NB4 (cell line): ENCODE measurements around the gene MED15.

Experiments
- POLR2A ChIP-seq: IDR thresholded peaks from 2 replicates; pipeline ENCODE4 v1.6.1; 2011; ENCODE audit warnings: mild to moderate bottlenecking; ENCODE audit not compliant: insufficient read length; ENCODE audit errors: extremely low read depth
- TF ChIP-seq, protein P1 (sequence below): IDR thresholded peaks from one replicate; pipeline ENCODE4 v1.5.1; 2012; ENCODE audit warnings: low read depth, low read length

DNA sequence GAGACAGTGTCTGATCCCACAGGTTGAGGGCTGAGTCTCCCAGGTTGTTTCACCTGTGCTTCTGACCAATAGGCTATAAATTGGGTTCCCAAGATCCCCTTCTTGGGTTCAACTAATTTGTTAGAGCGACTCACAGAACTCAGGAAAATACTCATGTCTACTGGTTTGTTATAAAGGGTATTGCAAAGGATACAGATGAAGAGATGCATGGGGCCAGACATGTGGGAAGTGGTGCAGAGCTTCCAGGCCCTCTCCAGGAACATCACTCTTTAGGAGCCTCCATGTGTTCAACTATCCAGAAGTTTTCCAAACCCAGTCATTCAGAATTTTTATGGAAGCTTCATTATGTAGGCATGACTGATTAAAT lies 16.5 kb upstream of the MED15 start:
- TF ChIP-seq POLR2A, result no peak
- TF ChIP-seq, protein P1, sequence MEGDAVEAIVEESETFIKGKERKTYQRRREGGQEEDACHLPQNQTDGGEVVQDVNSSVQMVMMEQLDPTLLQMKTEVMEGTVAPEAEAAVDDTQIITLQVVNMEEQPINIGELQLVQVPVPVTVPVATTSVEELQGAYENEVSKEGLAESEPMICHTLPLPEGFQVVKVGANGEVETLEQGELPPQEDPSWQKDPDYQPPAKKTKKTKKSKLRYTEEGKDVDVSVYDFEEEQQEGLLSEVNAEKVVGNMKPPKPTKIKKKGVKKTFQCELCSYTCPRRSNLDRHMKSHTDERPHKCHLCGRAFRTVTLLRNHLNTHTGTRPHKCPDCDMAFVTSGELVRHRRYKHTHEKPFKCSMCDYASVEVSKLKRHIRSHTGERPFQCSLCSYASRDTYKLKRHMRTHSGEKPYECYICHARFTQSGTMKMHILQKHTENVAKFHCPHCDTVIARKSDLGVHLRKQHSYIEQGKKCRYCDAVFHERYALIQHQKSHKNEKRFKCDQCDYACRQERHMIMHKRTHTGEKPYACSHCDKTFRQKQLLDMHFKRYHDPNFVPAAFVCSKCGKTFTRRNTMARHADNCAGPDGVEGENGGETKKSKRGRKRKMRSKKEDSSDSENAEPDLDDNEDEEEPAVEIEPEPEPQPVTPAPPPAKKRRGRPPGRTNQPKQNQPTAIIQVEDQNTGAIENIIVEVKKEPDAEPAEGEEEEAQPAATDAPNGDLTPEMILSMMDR, result no peak
